ENCODE results near the gene CEP152.

CEP152 gene

DNA sequence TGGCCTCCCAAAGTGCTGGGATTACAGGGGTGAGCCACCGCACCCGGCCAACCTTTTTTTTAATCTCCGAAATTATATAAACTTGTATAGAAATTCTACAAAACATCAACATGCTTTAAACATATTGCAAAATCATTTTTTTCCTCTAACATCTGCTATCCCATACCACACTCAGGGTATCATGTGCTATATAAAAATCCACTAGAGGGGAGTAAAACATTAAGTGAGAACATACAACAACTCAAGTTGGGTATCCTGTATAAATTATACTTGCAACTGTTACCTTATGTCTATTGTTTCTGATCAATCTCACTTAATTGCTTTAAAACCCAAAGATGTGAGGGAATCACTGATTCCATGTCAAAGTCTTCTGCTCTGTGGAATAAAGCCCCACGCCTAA, 93.4 kb downstream of the CEP152 start:
- no peak overlapping the region for H3K27ac ChIP-seq (ENCODE audit: low read depth in 2 of 2, low read length in 2 of 2)
- H3K9me3 ChIP-seq (ENCODE audit: control insufficient read depth in 2 of 2, low read length in 2 of 2): no peaks in the 10 kb centered on the region
- H3K36me3 ChIP-seq (ENCODE audit: control insufficient read depth in 2 of 2, insufficient read depth in 2 of 2, low read length in 2 of 2): no peaks in the 10 kb centered on the region
- H3K9ac ChIP-seq (ENCODE audit: low read depth in 1 of 2, low read length in 2 of 2): no peak overlapping the region
- H3K27me3 ChIP-seq (ENCODE audit: control insufficient read depth in 2 of 2, insufficient read depth in 2 of 2, low read length in 2 of 2): no peaks in the 10 kb centered on the region
- H3K4me3 ChIP-seq (ENCODE audit: low read length in 2 of 2): no peak overlapping the region
- H3K4me1 ChIP-seq (ENCODE audit: control insufficient read depth in 2 of 2, insufficient read depth in 2 of 2, low read length in 2 of 2): no peaks in the 10 kb centered on the region

DNA sequence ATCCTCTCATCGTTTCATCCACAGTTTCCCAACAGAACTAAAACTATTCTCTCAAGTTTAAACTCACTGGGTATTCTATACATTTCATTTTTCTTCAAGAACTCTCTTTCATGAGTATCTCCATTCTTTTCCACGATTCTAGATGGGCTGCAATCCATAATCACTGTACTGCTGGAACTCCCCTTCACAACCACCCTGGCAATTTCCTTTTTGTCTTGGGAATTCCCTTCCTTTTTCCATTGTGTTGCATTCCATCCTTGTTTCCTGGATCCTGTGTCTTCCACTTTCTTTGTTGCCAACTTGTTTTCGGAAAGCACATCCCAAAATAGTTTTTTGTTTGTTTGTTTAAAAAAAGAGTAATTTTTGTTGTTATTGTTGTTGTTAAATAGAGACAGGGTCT, 98.3 kb downstream of the CEP152 start:
- Histone ChIP-seq H3K27me3 (ENCODE audit: control insufficient read depth in 2 of 2, insufficient read depth in 2 of 2, low read length in 2 of 2) (no peaks in the 10 kb centered on the region), H3K36me3 (ENCODE audit: control insufficient read depth in 2 of 2, insufficient read depth in 2 of 2, low read length in 2 of 2) (no peaks in the 10 kb centered on the region), H3K9me3 (ENCODE audit: control insufficient read depth in 2 of 2, low read length in 2 of 2) (no peaks in the 10 kb centered on the region), H3K9ac (ENCODE audit: low read depth in 1 of 2, low read length in 2 of 2) (no peak overlapping the region), H3K4me1 (ENCODE audit: control insufficient read depth in 2 of 2, insufficient read depth in 2 of 2, low read length in 2 of 2) (no peaks in the 10 kb centered on the region), H3K4me3 (ENCODE audit: low read length in 2 of 2) (no peak overlapping the region), H3K27ac (ENCODE audit: low read depth in 2 of 2, low read length in 2 of 2) (no peak overlapping the region)

DNA sequence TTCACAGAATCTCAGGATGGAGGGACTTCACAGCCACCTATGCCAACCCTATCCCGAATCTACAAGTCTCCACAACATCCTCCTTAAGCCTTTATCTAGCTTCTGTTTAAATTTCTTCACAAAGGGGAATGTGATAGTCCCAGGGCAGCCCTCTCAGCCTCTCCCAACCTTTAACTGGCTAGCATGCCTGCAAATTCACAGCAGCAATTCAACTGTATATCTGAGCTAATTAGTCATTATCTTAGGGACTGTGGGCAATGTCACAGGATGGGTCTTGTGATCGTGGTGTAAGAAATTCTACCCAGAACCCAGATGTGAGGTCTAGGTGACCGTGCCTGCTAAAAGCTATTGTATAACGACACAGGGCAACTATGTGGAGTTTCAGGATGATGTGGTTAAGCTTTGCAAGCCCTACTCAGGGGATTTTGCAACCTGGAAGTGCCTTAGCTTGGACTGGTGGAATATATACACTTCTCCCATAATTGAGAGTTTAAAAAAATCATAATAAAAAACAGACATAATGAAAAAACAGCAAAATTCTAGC, 99.8 kb downstream of the CEP152 start:
- Histone ChIP-seq H3K4me1 (ENCODE audit: control insufficient read depth in 2 of 2, insufficient read depth in 2 of 2, low read length in 2 of 2) (no peaks in the 10 kb centered on the region), H3K27ac (ENCODE audit: low read depth in 2 of 2, low read length in 2 of 2) (no peak overlapping the region), H3K9me3 (ENCODE audit: control insufficient read depth in 2 of 2, low read length in 2 of 2) (no peaks in the 10 kb centered on the region), H3K9ac (ENCODE audit: low read depth in 1 of 2, low read length in 2 of 2) (no peak overlapping the region), H3K4me3 (ENCODE audit: low read length in 2 of 2) (no peak overlapping the region), H3K27me3 (ENCODE audit: control insufficient read depth in 2 of 2, insufficient read depth in 2 of 2, low read length in 2 of 2) (no peaks in the 10 kb centered on the region), H3K36me3 (ENCODE audit: control insufficient read depth in 2 of 2, insufficient read depth in 2 of 2, low read length in 2 of 2) (no peaks in the 10 kb centered on the region)

DNA sequence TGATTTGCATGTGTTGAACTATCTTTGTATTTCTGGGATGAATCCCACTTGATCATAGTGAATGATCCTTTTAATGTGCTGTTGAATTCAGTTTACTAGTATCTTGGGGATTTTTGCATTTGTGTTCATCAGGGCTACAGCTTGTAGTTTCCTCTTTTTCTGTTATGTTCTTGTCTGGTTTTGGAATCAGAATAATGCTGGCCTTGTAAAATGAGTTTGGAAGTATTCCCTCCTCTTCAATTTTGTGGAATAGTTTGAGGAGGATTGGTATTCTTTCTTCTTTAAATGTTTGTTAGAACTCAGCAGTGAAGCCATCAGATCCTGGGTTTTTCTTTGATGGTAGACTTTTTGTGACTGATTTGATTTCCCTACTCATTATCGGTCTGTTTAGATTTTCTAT, 102.2 kb downstream of the CEP152 start:
- Histone ChIP-seq H3K27me3 (ENCODE audit: control insufficient read depth in 2 of 2, insufficient read depth in 2 of 2, low read length in 2 of 2) (no peaks in the 10 kb centered on the region), H3K4me1 (ENCODE audit: control insufficient read depth in 2 of 2, insufficient read depth in 2 of 2, low read length in 2 of 2) (no peaks in the 10 kb centered on the region), H3K9me3 (ENCODE audit: control insufficient read depth in 2 of 2, low read length in 2 of 2) (no peaks in the 10 kb centered on the region), H3K27ac (ENCODE audit: low read depth in 2 of 2, low read length in 2 of 2) (no peak overlapping the region), H3K9ac (ENCODE audit: low read depth in 1 of 2, low read length in 2 of 2) (no peak overlapping the region), H3K36me3 (ENCODE audit: control insufficient read depth in 2 of 2, insufficient read depth in 2 of 2, low read length in 2 of 2) (no peaks in the 10 kb centered on the region), H3K4me3 (ENCODE audit: low read length in 2 of 2) (no peak overlapping the region)

DNA sequence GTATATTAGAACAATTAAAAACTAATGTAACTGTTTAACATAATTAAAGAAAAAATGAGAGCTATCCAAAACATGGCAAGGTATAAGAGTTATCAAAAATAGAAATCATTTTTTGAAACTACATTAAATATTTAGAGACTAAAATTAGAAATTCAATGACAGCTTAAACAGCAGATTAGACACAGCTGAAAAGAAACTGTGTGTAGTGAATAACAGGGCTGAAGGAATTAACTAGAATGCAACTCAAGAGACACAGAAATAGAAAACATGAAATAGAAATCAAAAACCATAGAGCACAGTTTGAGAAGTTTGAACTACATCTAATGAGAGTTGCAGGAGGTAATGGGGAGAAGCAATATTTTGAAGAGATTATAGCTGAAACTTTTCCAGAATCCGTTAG, 105.5 kb downstream of the CEP152 start:
- no peaks in the 10 kb centered on the region for H3K4me1 ChIP-seq (ENCODE audit: control insufficient read depth in 2 of 2, insufficient read depth in 2 of 2, low read length in 2 of 2)
- no peak overlapping the region for H3K27ac ChIP-seq (ENCODE audit: low read depth in 2 of 2, low read length in 2 of 2)
- H3K9me3 ChIP-seq (ENCODE audit: control insufficient read depth in 2 of 2, low read length in 2 of 2): no peaks in the 10 kb centered on the region
- H3K4me3 ChIP-seq (ENCODE audit: low read length in 2 of 2): no peak overlapping the region
- no peak overlapping the region for H3K9ac ChIP-seq (ENCODE audit: low read depth in 1 of 2, low read length in 2 of 2)
- H3K36me3 ChIP-seq (ENCODE audit: control insufficient read depth in 2 of 2, insufficient read depth in 2 of 2, low read length in 2 of 2): no peaks in the 10 kb centered on the region
- no peaks in the 10 kb centered on the region for H3K27me3 ChIP-seq (ENCODE audit: control insufficient read depth in 2 of 2, insufficient read depth in 2 of 2, low read length in 2 of 2)

DNA sequence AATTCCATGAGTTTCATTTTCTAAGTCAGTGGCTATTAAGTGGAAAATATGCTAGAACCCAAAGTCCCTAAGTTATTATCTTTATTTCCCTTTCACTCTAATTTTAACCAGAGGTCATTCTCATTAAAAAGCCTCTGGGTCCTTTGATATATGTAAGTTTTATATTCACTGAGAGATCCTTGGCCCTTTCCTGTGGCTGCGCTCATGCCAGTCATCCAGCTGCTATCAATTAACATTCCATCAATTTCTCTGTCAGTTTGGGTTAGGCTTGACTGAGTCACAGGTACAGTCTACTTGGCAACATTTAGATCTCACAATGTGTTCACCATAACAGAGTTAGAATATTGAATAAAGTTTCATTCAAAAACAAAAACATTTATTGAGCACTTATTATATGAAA, 107.3 kb downstream of the CEP152 start:
- H3K4me1 ChIP-seq (ENCODE audit: control insufficient read depth in 2 of 2, insufficient read depth in 2 of 2, low read length in 2 of 2): no peaks in the 10 kb centered on the region
- H3K27me3 ChIP-seq (ENCODE audit: control insufficient read depth in 2 of 2, insufficient read depth in 2 of 2, low read length in 2 of 2): no peaks in the 10 kb centered on the region
- H3K36me3 ChIP-seq (ENCODE audit: control insufficient read depth in 2 of 2, insufficient read depth in 2 of 2, low read length in 2 of 2): no peaks in the 10 kb centered on the region

DNA sequence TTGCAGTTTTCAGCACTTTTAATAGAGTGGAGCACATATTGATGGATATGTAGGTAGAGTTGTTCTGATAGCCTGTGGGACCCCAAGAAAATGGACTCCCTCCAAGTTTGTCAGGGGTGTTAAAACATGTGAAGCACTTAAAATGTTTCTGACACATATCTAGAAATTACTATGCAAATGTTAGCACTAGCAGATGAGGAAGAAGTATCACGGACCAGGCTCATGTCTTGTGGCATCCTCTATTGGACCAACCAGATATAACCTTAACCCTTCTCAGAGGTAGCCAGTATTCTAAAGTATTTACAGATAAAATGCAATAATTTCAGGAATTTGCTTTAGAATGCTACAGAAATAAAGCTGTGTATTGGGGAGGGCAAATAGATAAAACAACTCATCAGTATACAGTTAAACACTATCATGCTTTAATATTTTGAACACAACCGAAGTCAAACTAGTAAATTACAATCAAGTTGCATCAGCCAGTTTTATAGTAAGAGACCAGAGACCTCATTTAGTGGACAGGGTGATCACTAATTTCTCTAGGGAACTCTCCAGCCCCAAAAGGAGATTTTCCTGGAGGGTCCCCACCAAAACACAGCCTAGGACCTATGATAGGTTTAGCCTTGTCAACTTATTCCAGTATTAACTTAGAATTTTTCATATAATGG, 108.2 kb downstream of the CEP152 start:
- H3K4me1 ChIP-seq (ENCODE audit: control insufficient read depth in 2 of 2, insufficient read depth in 2 of 2, low read length in 2 of 2): no peaks in the 10 kb centered on the region
- no peaks in the 10 kb centered on the region for H3K27me3 ChIP-seq (ENCODE audit: control insufficient read depth in 2 of 2, insufficient read depth in 2 of 2, low read length in 2 of 2)
- H3K27ac ChIP-seq (ENCODE audit: low read depth in 2 of 2, low read length in 2 of 2): no peak overlapping the region
- H3K9ac ChIP-seq (ENCODE audit: low read depth in 1 of 2, low read length in 2 of 2): no peak overlapping the region
- H3K36me3 ChIP-seq (ENCODE audit: control insufficient read depth in 2 of 2, insufficient read depth in 2 of 2, low read length in 2 of 2): no peaks in the 10 kb centered on the region
- no peaks in the 10 kb centered on the region for H3K9me3 ChIP-seq (ENCODE audit: control insufficient read depth in 2 of 2, low read length in 2 of 2)
- no peak overlapping the region for H3K4me3 ChIP-seq (ENCODE audit: low read length in 2 of 2)

More for the DNA sequence above, 107.3 kb downstream of the CEP152 start:
- H3K9ac ChIP-seq (ENCODE audit: low read depth in 1 of 2, low read length in 2 of 2): no peak overlapping the region
- H3K4me3 ChIP-seq (ENCODE audit: low read length in 2 of 2): no peak overlapping the region
- H3K27ac ChIP-seq (ENCODE audit: low read depth in 2 of 2, low read length in 2 of 2): no peak overlapping the region
- no peaks in the 10 kb centered on the region for H3K9me3 ChIP-seq (ENCODE audit: control insufficient read depth in 2 of 2, low read length in 2 of 2)

DNA sequence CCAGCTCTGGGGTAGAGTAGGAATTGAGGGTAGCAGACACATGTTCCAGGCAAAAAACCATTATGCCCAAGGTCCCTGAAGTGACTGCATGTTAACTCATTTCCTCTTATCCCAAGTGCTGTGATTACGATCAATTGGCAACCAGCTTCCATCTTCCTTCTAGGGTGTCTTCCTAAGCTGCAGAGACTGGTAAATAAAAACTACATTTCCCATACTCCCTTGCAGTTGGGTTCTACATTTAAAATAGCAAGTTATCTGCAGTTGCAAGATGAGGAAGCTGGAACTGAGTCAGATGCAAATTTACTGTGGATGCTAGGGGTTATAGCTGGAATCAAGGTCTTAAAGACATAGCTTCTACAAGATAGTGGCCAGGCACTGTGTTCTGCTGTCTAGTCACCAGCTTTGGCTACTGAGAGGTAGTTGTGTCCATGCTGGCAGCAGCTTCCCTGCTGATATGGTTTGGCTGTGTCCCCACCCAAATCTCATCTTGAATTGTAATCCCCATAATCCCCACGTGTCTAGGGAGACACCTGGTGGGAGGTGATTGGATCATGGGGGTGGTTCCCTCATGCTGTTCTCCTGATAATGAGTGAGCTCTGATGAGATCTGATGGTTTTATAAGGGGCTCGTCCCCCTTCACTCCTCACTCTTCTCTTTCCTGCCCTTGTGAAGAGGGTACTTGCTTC, 114.1 kb downstream of the CEP152 start:
- Histone ChIP-seq H3K4me1 (ENCODE audit: control insufficient read depth in 2 of 2, insufficient read depth in 2 of 2, low read length in 2 of 2) (no peaks in the 10 kb centered on the region), H3K27me3 (ENCODE audit: control insufficient read depth in 2 of 2, insufficient read depth in 2 of 2, low read length in 2 of 2) (no peaks in the 10 kb centered on the region), H3K9me3 (ENCODE audit: control insufficient read depth in 2 of 2, low read length in 2 of 2) (no peaks in the 10 kb centered on the region), H3K4me3 (ENCODE audit: low read length in 2 of 2) (no peak overlapping the region), H3K36me3 (ENCODE audit: control insufficient read depth in 2 of 2, insufficient read depth in 2 of 2, low read length in 2 of 2) (no peaks in the 10 kb centered on the region), H3K9ac (ENCODE audit: low read depth in 1 of 2, low read length in 2 of 2) (no peak overlapping the region), H3K27ac (ENCODE audit: low read depth in 2 of 2, low read length in 2 of 2) (no peak overlapping the region)

DNA sequence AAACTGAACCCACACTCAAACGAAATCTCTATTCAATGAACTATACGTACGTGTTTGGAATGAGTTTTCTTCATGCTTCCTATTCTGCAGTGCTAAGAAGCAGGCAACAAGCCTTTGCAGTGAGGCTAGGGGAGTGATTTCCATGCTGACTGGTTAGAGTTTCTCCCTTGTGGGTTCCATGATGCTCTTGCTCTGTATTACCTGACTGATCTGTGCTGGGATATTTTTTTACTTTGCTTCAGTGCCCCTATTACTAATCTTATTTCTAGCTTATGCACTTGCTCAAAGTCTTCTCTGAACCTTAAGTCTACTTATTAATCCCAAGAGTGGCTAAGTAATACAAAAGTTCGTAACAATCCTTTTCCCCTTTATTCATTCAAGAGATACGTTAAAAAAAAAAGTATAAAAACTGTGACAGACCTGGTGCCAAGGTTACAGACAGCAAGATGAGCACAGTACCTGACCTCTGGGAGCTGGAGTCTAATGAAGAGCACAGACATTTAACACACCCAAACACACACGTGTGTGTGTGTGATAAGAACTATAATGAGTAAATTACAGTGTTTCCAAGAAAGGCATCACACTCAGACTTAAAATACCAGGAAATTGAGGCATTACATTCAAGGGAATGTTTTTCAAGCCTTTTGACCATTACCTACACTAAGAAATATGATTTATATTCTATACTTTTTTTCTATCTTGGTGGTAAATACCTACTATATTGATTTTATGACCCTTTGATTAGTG, 114.9 kb downstream of the CEP152 start:
- Histone ChIP-seq H3K27ac (ENCODE audit: low read depth in 2 of 2, low read length in 2 of 2) (no peak overlapping the region), H3K36me3 (ENCODE audit: control insufficient read depth in 2 of 2, insufficient read depth in 2 of 2, low read length in 2 of 2) (no peaks in the 10 kb centered on the region), H3K9ac (ENCODE audit: low read depth in 1 of 2, low read length in 2 of 2) (no peak overlapping the region), H3K4me3 (ENCODE audit: low read length in 2 of 2) (no peak overlapping the region), H3K9me3 (ENCODE audit: control insufficient read depth in 2 of 2, low read length in 2 of 2) (no peaks in the 10 kb centered on the region), H3K27me3 (ENCODE audit: control insufficient read depth in 2 of 2, insufficient read depth in 2 of 2, low read length in 2 of 2) (no peaks in the 10 kb centered on the region), H3K4me1 (ENCODE audit: control insufficient read depth in 2 of 2, insufficient read depth in 2 of 2, low read length in 2 of 2) (no peaks in the 10 kb centered on the region)
